Transverse colon (tissue), 4 donors: ENCODE measurements around the gene NR2C2AP. TPM values are rescaled to one million over a fixed set of nuclear protein-coding genes. Genes with fewer than 3 reads are reported as not detected.

Source experiments
- DNase-seq: peaks from one replicate; pipeline ENCODE4 v3.0.0-alpha.2; 2019
- H3K27ac ChIP-seq, 4 donors: fragments of 200-600 bp; sonication (generic); 2 replicates each; pipeline ENCODE4 v1.5.1; 2016 to 2018; ENCODE audit warnings: inconsistent platforms in 4 of 4
- H3K27me3 ChIP-seq: fragments of 200-600 bp; sonication (generic); 2 replicates; pipeline ENCODE4 v1.5.1; 2017; ENCODE audit warnings: inconsistent platforms
- H3K36me3 ChIP-seq, 4 donors: fragments of 200-600 bp; sonication (generic); 2 replicates each; pipeline ENCODE4 v1.5.1; 2017 to 2019; ENCODE audit warnings: inconsistent platforms in 4 of 4
- H3K4me1 ChIP-seq, 4 donors: fragments of 200-600 bp; sonication (generic); 2 replicates each; pipeline ENCODE4 v1.5.1; 2017 to 2020; ENCODE audit warnings: inconsistent platforms in 4 of 4
- H3K4me3 ChIP-seq, 4 donors: fragments of 200-600 bp; sonication (generic); 1 replicate in 1 of 4; 2 replicates in 3 of 4; pipeline versions ENCODE4 v1.5.1 to v1.6.1; 2017 to 2019; ENCODE audit warnings: inconsistent platforms in 4 of 4
- H3K9me3 ChIP-seq, 2 donors: fragments of 200-600 bp; sonication (generic); 2 replicates each; pipeline ENCODE4 v1.5.1; 2017 to 2019; ENCODE audit warnings: inconsistent platforms in 2 of 2
- CTCF ChIP-seq, 5 experiments: fragments of 200-600 bp in 3 of 5; fragments of 450-650 bp in 2 of 5; sonication (generic) in 3 of 5; IDR thresholded peaks; 1 replicate in 2 of 5; 2 replicates in 3 of 5; pipeline ENCODE4 v1.5.1; 2016 to 2017; ENCODE audit warnings: antibody characterized with exemption in 5 of 5, inconsistent platforms in 3 of 5, mild to moderate bottlenecking in 2 of 5, moderate library complexity in 1 of 5
- EP300 ChIP-seq: sonication (generic); formaldehyde crosslinking; IDR thresholded peaks from one replicate; pipeline ENCODE4 v1.6.1; 2017; ENCODE audit warnings: antibody characterized with exemption, low read depth
- POLR2A ChIP-seq: fragments of 450-650 bp; IDR thresholded peaks from one replicate; pipeline ENCODE4 v1.6.1; 2016; ENCODE audit warnings: antibody characterized with exemption, mild to moderate bottlenecking, moderate library complexity
- POLR2AphosphoS5 ChIP-seq, 3 donors: sonication (generic); formaldehyde crosslinking; IDR thresholded peaks; one replicate each; pipeline ENCODE4 v1.6.1; 2016; ENCODE audit warnings: antibody characterized with exemption in 3 of 3
- WGBS, 2 donors: methylation state at CpG; one replicate each; pipeline ENCODE4 v1.1.5; 2018; ENCODE audit warnings: low coverage in 1 of 2; 5-methylcytosine and 5-hydroxymethylcytosine counted together
- in situ Hi-C, 4 donors: fragments of 200-750 bp; cut with MboI; loops; one replicate each; pipeline versions ENCODE4 v1.15.0 to v1.15.1; 2017; ENCODE audit warnings: low sequenced_read_pairs in 3 of 4, low pct_ligation_motif_present in 1 of 4, low pct_unique_long_range_greater_than_20kb in 1 of 4
- intact Hi-C: fragments of 100-400 bp; cut with DNase I; formaldehyde crosslinking; loops from one replicate; pipeline ENCODE4 v1.15.1; 2023; ENCODE audit warnings: low total_unique reads
- total RNA-seq, 4 donors: library from RNA; depleted of rRNA; stranded (reverse); fragments of >200 nt; gene quantifications; one replicate each; pipeline ENCODE4 v1.1.0, GENCODE V29; 2016

Gene NR2C2AP
- total RNA-seq, 4 donors from 2014 or later, result 2.2 to 12.3 (median 6.4) TPM

DNA sequence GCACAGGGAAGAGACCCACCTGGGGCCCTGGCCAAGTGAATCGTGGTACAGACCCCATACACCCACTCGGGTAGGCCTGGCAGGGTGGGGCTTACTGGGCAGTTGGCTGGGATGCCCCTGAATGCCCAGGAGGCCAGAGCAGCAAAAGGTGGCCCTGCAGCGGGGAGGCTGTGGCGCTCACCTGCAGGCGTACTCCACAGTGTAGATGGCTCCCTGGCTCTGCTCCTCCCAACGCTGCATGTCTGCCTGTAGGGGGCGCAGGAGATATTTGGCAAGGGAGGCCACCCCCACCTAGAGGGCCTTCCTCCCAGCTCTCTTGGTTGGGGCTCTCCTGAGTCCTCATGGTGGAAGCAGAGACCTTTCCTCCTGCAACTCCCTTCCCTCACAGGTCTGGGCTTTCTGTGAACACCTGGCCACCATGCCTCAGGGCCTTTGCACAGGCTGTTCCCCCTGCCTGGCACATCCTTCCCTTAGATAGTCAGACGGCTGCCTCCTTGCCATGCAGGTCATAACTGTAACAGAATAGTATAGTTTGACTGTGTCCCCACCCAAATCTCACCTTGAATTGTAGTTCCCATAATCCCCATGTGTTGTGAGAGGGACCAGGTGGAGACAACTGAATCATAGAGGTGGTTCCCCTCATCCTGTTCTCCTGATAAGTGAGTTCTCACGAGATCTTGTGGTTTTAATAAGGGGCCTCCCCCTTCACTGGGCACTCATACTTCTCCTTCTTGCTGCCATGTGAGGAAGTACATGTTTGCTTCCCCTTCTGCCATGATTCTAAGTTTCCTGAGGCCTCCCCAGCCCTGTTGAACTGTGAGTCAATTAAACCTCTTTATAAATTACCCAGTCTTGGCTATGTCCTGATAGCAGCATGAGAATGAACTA lies 17.1 kb downstream of the NR2C2AP start:
- peak; percentile 57 for DNase-seq
- H3K4me3 ChIP-seq, result no peak overlapping the region
- no peaks in the 10 kb centered on the region for H3K9me3 ChIP-seq
- intact Hi-C loops (no loop called here), in situ Hi-C loops (loop anchor here in 1 of 4 donors (25.0 kb wide), 1 partner anchor 301 kb away; no protein-coding TSS in a partner anchor)
- H3K27me3 ChIP-seq, result no peaks in the 10 kb centered on the region
- H3K4me1 ChIP-seq, result peaks cover 0 to 19% (median 17%) of the 10 kb centered on the region in 4 donors
- no peak overlapping the region for H3K27ac ChIP-seq
- peaks cover 0 to 12% (median 2%) of the 10 kb centered on the region in 4 donors for H3K36me3 ChIP-seq
- TF ChIP-seq CTCF (IDR thresholded peaks at IDR 0.05) (peak; percentile 50 to 66 (median 62)), POLR2AphosphoS5 (IDR thresholded peaks at IDR 0.05) (no peak), POLR2A (no peak), EP300 (no peak)
- WGBS, 2 donors, result 66% methylated on average over 4 of the region's 9 CpGs; no CpG with 5 or more reads in 1 of the 2 donors

GRCh38 chr19:19181488-19181998 lies 21.7 kb downstream of the NR2C2AP start:
- WGBS, 2 donors, result 93 to 96% methylated on average over 7 to 9 of the region's 9 CpGs
- no peaks in the 10 kb centered on the region for H3K27me3 ChIP-seq
- no peaks in the 10 kb centered on the region for H3K4me1 ChIP-seq
- intact Hi-C loops (no loop called here), in situ Hi-C loops (loop anchor here in 1 of 4 donors (25.0 kb wide), 1 partner anchor 306 kb away; no protein-coding TSS in a partner anchor)
- peaks cover 0 to 21% (median 5%) of the 10 kb centered on the region in 4 donors for H3K36me3 ChIP-seq
- H3K4me3 ChIP-seq, result no peak overlapping the region
- H3K27ac ChIP-seq, result no peak overlapping the region
- no peak for TF ChIP-seq CTCF (IDR thresholded peaks at IDR 0.05)
- no peak for TF ChIP-seq POLR2AphosphoS5 (IDR thresholded peaks at IDR 0.05)
- TF ChIP-seq POLR2A, result no peak
- no peak for TF ChIP-seq EP300
- H3K9me3 ChIP-seq, result no peaks in the 10 kb centered on the region
- DNase-seq, result no peak

DNA sequence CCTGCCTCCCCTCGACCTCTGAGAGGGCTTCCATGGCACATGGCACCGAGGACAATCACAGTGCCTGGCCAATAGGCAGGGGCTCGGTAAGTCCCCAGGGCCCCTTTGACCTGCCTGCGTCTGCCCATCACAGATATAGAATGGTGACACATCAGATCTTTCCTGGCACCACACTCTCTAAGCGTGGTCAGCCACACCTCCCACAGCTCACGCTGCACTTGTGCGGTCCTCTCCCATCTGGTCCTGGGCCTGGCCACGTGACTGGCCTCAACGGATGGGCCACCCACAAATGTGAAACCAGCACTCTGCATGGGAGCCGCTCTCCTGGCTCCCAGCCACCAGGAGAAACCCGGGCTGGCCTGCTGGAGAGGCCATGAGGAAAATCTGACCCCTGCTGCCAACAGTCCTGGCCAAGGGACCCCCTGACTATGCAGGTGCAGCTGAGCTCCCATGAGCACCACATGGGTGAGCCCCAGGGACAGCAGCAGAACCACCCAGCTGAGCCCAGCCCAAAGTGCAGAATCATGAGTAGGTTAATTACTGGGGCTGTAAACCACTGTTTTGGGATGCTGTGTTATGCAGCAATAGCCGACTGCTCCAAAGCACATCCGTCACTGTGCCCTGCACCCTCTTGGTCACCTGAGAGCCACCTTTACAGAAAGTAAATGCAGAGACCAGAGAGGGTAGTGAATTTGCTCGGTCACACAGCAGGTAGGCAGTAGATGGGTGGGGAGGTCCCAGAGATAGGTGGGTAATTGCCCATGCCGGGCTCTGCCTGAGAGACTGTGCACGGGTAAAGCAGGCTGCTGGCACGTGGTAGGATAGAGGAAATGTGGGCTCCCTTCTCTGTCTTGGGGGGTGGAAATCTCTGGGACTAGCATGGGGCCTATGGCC lies 23.4 kb downstream of the NR2C2AP start:
- intact Hi-C loops, result loop anchor here (10.0 kb wide), 1 partner anchor 125 kb away; no protein-coding TSS in a partner anchor
- 84 to 100% methylated on average over 1 to 17 of the region's 17 CpGs for whole genome bisulfite sequencing, 2 donors

More for the DNA sequence above, 23.4 kb downstream of the NR2C2AP start:
- no peak for DNase-seq
- in situ Hi-C loops, result loop anchor here in 1 of 4 donors (25.0 kb wide), 1 partner anchor 308 kb away; no protein-coding TSS in a partner anchor
- H3K4me3 ChIP-seq, result no peak overlapping the region
- TF ChIP-seq POLR2AphosphoS5 (IDR thresholded peaks at IDR 0.05), result no peak
- TF ChIP-seq POLR2A, result no peak
- no peak for TF ChIP-seq CTCF (IDR thresholded peaks at IDR 0.05)
- TF ChIP-seq EP300, result no peak
- no peaks in the 10 kb centered on the region for H3K9me3 ChIP-seq
- no peak overlapping the region for H3K27ac ChIP-seq
- no peaks in the 10 kb centered on the region for H3K27me3 ChIP-seq
- no peaks in the 10 kb centered on the region for H3K4me1 ChIP-seq
- H3K36me3 ChIP-seq, result peaks cover 0 to 21% (median 5%) of the 10 kb centered on the region in 4 donors
